Embryonic facial prominence (tissue), 1 donor: ENCODE measurements around the gene SCN2A.
"Not testable (repeated sequence)": the region's sequence is repeated elsewhere in the genome, so short reads cannot be mapped to it uniquely, and the experiment has no call there.

ENCODE experiments used
- DNase-seq: peaks from one replicate; pipeline ENCODE4 v3.0.0-alpha.2; 2016; ENCODE audit errors: extremely low spot score

SCN2A gene

DNA sequence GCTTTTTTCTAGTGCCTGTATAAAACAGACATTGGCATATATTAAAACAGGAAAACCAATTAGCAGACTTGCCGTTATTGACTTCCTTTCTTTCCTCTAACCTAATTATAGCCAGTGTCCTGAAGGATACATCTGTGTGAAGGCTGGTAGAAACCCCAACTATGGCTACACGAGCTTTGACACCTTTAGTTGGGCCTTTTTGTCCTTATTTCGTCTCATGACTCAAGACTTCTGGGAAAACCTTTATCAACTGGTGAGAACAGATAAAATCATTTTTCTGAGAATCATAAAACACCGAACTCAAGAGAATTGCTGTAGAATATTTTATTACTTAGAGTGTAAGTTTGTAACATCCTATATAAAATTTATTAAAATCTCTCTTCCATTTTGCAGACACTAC, 74.3 kb downstream of the SCN2A start:
- DNase-seq: no peak

DNA sequence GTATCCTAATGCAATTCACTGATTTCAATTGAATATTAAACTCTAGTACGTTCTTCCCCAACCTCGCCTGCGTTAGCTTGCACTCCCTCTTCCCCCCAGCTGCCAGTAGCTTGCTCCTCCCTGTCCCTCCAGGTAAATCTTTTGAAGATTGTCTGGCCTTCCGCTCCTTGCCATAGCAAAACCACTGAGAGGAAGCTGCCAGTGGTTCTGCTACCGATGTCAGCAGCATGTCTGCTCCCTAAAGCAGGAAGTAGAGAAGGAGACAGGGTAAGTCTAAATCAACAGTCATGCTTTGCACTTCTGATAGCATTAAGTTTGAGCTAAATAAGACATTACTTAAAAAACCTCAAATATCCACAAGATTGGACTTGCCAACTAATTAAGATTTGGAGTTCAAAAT, 89.1 kb downstream of the SCN2A start:
- DNase-seq: no peak

DNA sequence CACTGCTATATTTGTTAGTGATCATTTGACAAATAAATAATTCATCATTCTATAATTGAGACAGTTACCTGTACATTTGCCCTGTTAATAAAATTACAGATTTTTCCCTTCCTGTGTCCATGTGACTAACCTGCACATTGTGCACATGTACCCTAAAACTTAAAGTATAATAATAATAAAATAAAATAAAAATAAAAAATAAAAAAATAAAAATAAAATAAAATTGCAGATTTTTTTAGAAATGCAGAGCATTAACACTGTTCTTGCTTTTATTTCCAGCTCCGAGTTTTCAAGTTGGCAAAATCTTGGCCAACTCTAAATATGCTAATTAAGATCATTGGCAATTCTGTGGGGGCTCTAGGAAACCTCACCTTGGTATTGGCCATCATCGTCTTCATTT, 105.1 kb downstream of the SCN2A start:
- not testable (repeated sequence) for DNase-seq

DNA sequence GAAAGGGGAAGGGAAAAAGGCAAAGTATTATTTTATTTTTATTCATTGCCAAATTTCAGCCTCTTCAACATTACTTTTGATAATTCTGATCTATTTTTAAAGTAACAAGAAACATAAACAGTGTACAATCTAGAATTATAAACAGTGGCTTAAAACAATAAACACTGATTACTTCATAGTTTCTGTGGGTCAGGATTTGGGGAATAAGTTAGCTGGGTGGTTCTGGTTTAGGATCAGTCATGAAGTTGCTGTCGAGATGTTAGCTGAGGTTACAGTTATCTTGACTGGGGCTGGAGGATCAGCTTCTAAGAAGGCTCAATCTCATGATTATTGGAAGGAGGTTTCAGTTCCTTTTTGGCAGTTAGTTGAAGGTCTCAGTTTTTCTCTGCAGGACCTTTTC, 109.2 kb downstream of the SCN2A start:
- DNase-seq: no peak

DNA sequence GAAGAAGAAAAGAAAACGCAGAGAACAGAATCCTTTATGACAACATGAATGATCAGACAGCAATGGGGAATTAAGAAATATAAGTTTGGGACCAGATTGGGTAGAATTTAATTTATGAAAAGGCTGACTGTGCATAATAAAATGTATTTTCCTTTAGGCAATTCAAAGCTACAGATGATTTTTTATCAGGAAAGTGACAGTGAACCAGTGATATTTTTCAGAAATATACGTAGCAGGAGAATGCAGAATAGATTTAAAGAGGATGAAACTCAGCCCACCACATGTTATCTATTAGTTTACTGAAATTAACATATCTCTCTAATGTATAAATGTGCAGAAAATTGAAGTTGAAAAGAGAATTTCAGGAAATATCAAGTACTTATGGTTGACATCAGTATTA, 110.0 kb downstream of the SCN2A start:
- DNase-seq: no peak

DNA sequence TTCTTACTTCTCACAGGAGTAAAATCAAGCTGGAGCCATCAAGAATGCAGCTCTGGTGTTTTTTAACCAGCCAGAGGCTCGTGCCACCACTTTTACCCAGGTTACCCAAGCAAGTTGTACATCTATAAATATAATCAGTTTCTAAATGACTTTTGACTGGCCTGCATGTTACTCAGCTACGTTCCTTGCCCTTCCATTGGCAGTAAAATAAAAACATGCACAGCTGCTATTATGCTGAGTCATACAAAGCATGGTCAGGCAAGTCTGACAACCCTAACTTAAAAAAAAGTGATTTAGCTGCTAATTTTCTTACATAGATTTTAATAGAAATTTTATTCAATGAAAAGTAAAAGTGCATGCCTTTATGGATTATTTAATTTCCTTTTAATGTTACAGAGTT, 118.5 kb downstream of the SCN2A start:
- DNase-seq: no peak

DNA sequence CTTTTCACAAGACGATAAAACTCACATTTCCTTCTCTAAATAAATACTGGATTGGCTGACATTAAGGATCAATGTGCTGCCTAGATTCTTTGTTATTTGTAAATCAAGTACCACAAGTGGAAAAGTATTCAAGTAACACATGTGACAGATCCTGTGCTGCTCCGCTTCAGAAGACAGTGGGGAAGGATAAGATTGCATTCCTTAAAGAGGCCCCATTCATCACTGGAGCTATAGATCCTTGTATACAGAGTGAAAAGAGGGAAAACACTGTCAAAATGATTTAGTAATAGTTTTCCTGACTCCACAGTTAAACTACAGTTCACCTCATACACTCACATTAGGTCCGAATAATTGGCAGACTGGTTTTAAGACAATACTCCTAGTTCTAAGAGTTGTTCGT, 122.3 kb downstream of the SCN2A start:
- no peak for DNase-seq

DNA sequence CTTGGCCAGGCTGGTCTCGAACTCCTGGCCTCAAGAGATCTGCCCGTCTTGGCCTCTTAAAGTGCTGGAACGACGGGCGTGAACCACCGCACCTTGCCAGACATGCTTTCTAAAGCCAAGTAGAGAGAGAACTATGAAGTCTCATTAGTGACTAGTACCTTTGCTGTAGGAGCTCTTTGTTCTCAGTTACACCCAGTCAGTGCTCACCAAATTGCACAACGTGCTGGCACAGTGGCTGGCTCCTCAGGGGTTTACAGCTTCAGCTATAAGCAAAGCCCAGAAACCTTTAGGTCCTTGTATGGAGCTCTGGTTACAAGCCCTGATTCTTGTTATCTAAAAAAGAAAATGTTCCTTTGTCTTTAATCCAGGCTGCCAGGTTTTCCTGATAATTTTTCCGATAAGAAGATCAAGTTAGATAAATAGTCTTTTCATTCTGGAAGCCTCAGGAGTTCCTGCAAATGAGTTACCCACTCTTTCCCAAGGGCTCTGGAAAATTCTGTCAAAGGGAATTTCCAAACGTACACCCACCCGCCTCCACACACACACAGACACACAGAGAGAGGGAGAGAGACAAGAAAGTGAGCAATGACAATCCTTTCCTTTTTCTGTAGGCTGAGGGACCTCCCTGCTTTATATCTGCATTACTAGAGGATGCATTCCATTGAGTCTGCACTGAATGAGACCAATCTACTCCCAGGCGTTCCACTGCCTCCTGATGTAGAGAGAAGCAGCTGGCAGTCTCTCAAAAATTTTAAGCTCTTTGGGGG, 130.1 kb downstream of the SCN2A start:
- no peak for DNase-seq

DNA sequence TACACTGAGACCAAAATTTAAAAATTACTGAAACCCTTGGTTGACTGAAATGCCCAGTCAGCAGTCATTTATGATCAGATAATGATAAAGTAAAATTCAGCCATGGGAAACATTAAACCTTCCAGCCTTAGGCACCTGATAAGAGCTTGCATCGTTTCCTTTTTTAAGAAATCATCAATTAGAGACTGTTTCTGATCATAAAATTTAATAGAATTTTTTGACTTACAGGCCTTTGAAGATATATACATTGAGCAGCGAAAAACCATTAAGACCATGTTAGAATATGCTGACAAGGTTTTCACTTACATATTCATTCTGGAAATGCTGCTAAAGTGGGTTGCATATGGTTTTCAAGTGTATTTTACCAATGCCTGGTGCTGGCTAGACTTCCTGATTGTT, 130.7 kb downstream of the SCN2A start:
- no peak for DNase-seq

DNA sequence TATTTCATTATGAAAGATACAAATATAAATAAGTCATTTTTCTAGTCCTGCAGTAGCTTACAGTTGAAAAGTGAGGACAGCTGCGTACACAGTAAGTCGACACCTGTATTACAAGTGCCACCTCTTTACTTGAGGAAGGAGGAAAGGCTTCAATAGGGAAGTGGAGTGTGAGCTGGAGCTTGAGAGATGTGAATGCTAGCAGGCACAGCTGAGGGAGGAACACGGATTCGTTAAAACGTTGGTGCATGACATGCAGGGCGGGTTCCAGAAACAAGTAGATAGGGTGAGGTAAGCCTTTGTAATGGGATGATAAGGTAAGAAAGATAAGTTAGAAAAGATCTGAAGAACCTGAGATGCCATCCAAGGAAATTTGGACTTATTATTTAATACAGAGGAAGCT, 132.1 kb downstream of the SCN2A start:
- no peak for DNase-seq

DNA sequence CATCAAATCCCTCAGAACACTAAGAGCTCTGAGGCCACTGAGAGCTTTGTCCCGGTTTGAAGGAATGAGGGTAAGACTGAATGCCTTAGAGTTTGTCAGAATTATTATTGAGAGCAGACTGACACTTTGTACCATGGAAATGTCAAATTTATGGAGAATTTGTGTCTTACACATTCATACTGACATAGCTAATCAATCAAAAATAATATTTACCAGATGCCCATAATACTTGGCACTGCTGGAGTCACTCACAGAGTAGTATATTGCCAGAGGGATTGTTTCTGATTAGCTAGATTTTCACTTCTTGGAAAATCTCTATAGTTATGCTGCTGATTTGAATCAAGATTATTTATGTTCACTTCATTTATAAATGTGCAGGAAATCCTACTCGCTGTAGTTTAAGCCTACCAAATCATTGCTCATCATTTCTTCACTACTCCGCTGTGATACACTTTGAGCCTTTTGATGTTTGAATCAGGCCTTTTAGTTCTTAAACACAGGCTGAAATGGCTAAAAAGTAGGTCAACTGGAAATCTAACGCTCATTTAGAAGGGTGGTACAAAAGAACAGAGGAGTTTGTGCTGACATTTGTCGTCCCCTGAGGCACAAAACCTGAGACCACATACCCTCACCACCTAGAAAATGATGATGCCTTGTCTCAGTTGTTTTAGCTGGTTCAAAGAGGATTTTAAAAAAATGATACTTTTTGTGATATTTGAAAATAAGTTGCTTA, 134.2 kb downstream of the SCN2A start:
- peak; percentile 52 for DNase-seq

DNA sequence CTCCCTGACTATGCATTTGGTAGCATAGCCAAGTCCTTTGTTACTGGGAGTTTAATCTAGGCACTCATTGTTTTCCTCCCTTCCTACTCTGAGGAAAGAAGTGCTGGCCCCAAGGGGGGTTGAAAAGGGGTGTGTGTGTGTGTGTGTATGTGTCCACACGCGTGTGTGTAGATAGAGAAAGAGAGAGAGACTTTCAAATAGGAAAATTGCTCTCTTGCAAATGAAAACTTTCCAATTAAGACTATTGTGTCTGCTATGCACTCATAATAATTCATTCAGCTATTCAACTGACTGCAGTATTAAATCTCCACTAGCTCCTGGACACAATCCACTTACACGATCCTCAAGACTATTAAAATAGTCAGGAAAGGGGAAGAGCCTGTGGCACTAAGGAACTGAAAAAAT, 137.4 kb downstream of the SCN2A start:
- no peak for DNase-seq

DNA sequence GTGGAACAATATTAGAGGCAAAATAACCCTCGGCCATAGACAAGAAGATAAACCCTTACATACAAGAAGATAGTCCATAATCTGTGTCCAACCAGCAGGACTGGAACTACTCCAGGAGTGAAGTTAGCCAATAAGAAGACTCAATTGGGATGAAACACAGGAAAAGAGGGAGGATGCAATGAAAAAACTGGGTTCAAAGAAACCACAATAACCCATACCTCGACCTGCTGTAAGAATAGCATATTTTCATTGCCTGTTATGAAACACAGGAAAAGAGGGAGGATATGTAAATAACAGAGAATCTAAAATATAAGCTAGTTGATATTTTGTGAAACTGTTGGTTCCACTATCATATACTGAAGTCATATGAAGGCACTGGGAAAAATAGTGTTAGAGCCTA, 143.1 kb downstream of the SCN2A start:
- DNase-seq: no peak

DNA sequence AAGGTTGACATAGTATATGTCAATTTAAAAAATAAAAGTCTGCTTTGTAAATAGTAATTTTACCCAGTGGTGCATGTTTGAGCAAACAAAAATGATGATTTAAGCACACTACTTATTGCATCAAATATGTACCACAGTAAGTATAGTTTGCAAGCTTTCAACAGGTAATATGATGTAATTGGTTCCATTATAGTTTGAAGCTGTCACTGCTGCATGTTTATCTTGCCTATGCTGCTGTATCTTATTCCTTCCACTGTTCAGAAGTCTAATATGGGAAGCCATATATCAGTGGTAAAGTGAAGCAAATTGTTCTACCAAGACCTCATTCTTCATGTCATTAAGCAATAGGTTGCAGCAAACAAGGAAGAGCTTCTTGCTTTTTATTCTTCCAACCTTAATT, 151.7 kb downstream of the SCN2A start:
- no peak for DNase-seq

DNA sequence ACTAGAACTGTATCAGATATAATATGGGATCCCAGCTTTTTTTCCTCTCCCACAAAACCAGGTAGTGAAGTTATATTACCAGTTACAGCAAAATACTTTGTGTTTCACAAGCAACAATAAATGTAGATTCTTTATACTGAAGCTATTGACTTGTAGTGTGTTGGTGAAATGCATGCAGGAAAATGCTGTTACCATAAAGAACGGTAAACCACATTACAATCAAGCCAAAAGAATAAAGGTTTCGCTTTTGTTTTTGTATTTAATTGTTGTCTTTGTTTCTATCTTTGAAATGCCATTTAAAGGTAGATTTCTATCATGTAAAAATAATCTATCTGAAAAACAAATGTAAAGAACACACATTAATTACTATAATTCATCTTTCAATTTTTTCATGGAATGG, 152.6 kb downstream of the SCN2A start:
- DNase-seq: no peak

DNA sequence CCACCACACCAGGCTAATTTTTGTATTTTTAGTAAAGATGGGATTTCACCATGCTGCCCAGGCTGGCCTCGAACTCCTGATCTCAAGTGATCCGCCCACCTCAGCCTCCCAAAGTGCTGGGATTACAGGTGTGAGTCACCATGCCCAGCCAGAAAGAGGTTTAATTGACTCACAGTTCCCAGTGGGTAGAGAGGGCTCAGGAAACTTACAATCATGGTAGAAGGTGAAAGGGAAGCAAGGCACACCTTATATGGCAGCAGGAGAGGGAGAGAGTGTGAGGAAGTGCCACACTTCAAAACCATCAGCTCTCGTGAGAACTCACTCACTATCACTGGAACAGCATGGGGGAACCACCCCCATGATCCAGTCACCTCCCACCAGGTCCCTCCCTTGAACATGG, 159.4 kb downstream of the SCN2A start:
- DNase-seq: not testable (repeated sequence)

DNA sequence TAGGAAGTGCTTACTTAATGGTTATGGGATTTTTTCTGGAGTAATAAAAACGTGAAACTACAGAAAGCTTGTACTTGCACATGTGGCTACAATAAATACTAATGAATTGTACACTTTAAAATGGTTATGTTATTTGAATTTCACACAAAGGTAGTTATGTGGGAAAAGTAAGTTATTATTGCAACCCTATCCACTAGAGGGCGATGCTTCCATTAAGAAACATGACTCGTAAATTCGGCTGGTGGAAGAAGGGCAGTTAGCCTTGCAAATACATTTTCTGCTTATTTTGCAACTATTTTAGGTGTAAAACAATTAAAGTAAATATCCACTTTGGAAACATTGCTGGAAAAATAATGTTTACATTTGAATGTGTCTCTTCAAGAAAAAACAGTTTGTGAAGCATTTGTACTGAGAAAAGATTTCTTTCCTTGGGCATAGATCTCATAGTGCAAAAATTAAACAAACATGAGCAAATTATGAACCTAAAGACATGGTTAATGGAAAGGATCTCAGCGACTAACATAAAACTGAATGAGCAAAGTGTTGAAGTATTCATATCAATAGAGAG, 162.2 kb downstream of the SCN2A start:
- peak; percentile 61 for DNase-seq

DNA sequence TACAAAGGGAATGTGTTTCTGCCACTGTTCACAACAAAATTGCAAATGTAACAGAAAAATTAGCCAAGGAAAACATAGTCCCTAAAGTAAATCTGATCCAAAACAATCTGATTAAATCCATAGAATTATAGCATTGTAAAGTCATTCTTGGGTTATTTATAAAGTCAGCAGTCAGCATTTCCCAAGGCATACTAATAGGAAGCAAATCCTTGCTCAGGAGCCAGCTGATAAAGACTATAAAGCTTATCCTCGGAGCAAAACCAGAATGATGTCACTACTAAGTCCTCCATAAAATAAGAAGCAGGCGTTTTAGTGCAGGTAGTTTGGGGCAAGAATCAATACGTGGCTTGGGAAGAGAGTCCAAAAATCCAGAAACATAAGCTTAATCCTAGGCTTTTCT, 162.9 kb downstream of the SCN2A start:
- DNase-seq: no peak

DNA sequence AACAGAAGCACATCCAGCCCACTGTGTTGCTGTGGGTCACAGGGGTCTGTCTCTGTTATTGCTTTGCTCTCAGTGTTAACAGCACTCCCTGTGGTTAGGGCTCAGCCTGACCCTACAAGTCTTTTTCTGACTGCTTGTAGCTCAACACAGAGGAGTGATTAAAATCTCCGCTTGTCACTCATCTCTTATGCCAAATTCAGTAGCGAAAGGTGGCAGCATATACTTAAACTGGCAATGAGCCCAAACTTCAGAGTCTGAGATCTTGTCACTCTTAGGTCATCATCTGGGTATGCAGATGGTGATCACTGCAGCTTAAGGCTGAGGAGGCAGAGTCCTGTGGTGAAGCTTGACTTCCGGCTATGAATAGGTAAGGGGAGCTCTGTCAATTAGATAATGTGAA, 167.0 kb downstream of the SCN2A start:
- no peak for DNase-seq

DNA sequence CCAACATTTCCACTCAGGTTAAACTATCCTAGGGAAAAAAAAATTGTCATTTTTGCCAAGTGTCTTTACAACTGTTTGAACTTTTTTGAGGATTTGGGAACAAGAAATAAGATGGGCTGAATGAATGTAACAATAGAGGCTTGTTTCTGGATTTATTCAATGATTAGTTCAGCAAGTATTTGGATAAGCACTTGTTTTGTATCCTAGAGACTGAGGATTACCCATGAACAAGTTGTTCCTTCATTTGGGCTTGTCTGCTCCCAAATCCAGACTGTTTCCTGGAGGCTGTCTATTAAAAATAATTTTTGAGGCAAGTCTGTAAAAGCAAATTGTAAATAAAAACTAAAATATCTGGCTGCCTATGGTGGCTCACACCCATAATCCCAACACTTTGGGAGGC, 168.3 kb downstream of the SCN2A start:
- no peak for DNase-seq

DNA sequence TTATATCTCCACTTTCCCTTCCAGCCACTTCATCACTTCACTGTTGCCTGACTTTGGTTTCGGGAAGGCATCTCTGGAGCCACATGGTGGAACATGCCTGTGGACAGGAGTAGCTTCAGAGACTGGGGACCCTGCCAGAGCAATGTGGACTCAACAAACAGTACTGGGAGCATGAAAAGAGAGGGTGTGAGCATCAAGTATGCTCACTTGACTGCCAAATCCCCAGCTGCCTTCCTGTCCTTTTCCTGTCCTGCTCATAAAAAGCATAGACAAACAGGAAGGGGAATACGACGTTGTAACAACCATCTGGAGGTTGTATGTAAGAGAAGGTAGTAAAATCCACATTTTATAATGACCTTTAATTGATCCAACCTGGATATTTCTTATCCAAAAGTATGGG, 169.0 kb downstream of the SCN2A start:
- no peak for DNase-seq

DNA sequence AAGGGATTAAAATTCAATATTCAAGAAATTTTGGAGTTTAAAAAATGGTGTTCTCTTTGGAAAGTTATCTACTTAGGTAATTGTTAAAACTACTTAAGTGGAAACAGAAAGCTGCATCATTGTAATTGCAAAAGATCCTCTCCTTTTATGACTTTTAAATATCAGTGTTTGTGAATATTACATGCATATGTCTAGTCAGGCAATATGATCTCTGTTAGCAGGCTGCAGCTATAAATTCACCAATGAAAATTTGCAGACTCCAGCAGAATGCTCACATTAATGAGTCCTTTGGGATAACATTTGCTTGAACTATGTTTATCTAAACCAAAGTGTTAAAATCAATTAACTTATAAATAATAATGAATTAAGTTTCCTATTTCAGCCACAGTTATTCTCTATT, 171.1 kb downstream of the SCN2A start:
- DNase-seq: no peak

DNA sequence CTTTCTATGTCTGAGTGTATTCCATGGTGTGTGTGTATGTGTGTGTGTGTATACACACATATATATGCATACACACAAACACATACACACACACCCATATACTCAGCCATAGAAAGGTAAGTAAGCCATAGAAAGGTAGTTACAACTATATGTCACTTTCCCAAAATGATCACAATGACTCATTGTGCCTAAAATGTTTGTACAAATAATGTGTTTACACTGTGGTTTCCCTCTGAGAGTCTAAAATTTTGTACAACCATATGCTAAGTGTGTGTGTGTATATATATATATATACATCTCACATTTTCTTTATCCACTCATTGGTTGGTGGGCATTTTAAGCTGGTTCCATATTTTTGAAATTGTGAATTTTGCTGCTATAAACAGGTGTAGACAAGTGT, 175.0 kb downstream of the SCN2A start:
- no peak for DNase-seq
